C4-2B (cell line): ENCODE data around the gene RRBP1.

Source experiments
- CTCF ChIP-seq: fragments of 450-650 bp; conservative IDR thresholded peaks from 2 replicates; pipeline ENCODE4 v1.5.1; 2017; ENCODE audit warnings: mild to moderate bottlenecking
- ZFX ChIP-seq: fragments of 450-650 bp; IDR thresholded peaks from 2 replicates; pipeline ENCODE4 v1.6.1; 2017

- TF ChIP-seq CTCF = no peak
- no peak for TF ChIP-seq ZFX
Observed at GRCh38 chr20:17712708-17713107, 30.7 kb upstream of the RRBP1 start.
